ENCODE results near the gene SMYD3.

Gene SMYD3

GRCh38 chr1:245859493-245860114, 647.5 kb downstream of the SMYD3 start:
- peak in 1 of 2 donors; percentile 15 for DNase-seq

GRCh38 chr1:245858722-245859492, 648.2 kb downstream of the SMYD3 start:
- DNase-seq = no peak

DNA sequence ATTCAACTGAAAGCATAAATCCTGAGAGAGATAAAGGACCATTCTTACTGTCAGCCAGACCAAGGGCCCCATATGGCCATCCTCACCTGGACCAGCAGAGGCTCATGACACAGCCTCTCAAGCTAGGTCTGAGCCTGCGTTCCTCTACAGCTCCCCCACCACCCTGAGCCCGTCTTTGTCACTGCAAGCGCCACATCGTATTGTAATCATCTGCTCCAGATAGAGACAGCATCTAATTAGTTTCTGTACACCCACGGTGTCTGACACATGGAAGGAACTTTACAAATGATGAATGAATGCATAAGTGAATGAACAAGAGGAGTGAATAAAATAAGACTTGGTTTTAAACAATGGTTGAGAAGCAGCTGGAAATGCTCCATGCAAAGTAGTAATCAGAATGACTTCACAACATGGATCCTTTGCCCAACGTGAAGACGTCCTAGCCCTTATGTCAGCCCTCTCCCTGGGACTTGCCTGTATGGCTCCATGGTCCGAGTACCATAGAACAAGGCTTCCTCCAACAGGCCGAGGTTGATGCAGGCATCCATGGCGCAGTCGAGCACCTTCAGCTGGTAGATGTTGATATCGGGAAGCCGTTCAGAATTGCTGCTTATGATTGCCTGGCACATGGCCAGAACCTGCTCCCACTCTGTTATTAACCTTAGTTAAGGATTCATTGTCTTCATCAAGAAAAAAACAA, 648.9 kb downstream of the SMYD3 start:
- no peak for DNase-seq

DNA sequence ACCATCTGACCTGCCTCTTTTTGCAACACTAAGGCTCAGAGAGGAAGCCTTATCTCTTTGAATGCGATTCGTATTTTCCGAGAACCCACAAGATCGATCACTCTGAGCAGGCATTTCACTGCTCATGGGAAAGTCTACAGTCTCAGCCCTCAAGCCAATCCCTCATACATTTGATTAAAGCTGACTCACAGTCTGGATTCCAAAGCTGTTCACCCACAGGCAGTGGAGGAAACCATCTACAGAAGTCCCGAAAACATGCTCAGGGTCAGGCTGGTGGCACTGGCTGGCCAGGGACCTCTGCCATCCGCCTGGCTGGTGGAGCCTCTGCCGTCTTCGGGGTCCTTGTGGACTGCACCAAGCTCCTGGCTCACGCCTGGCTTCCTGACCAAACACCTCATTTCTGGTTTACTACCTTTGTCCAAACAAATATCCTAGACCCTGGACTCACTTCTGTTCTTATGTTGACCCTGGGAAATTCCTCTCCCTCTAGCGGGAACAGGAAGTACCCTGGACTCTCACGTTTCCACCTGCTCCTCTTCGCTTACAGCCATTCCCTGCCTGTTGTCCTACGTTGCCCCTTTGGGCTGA, 650.0 kb downstream of the SMYD3 start:
- DNase-seq = no peak

GRCh38 chr1:245855846-245856730, 651.0 kb downstream of the SMYD3 start:
- DNase-seq = no peak

DNA sequence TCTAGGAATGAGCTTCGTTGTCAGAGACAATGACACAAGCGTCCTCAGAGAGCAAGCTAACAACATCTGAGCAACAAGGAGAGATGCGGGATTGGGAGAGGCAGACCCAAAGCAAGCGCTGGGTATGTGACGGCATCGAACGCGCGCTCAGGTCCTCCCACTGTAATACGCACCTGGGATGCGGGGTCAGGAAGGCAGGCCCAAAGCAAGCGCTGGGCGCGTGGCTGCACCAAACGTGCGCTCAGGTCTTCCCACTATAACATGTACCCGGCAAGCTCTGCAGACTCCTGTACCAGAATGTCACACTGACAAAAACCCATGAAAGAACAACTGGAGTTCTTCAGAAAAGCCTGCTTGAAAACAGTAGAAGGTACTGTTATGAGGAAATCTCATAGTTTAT, 653.8 kb downstream of the SMYD3 start:
- DNase-seq = no peak

DNA sequence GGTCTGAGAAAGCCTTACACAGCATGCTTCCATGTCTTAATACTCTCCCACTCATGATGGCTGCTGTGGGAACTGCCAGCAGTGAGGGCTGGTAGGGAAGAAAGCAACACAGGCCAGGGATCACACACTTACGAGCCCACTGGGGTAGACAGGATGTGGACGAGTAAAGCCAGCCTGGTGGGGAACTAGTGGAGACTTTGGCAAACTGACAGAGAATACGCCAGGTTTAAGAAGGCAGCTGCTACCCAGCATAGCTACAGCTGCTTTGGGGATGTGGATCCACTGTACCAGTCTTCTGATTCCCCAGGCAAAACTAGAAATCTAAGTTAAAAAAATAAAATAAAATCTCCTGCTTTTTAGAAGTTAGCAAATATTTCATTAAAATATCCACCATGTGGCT, 664.0 kb downstream of the SMYD3 start:
- DNase-seq = no peak

DNA sequence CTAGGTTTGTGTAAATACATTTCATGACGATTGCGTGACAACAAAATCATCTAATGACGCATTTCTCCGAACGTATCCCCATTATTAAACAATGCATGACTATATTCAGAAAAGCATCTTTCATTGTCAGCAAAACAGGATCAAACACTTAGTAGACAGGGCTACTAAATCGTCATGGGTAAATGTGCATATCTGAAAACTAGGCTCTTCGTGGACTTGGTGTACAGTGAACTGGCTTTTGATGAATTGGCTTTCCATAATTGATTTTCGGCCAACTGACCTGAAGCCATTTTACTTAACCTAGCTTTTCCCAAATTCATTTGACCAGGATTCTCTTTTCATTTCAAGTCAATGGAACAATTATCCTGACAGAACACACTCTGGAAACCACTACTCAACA, 665.0 kb downstream of the SMYD3 start:
- DNase-seq = no peak

- no peak for DNase-seq
Observed at GRCh38 chr1:245840971-245841370, 666.1 kb downstream of the SMYD3 start.

DNA sequence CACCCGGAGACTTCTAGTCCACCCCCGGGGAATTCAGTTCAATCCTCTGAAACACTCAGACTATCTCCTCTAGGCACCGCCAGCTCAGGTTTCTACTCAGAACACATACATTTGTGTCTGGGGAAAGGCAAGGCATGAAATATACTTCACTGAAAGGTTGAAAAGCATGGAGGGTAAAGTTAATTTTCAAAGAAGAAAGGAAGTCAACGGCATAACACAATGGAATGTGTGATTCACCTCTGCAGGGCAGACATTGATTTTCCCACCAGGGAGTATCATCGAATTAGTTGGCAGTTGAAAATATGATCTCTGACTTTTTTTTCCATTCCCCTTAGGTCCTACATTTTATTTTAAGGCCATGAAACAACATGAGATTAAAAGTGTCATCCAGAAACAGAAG, 669.4 kb downstream of the SMYD3 start:
- DNase-seq = no peak

GRCh38 chr1:245835386-245835785, 671.7 kb downstream of the SMYD3 start:
- no peak for DNase-seq

- DNase-seq = no peak
Observed at GRCh38 chr1:245834002-245834401, 673.1 kb downstream of the SMYD3 start.

GRCh38 chr1:245832771-245833527, 674.1 kb downstream of the SMYD3 start:
- no peak for DNase-seq

DNA sequence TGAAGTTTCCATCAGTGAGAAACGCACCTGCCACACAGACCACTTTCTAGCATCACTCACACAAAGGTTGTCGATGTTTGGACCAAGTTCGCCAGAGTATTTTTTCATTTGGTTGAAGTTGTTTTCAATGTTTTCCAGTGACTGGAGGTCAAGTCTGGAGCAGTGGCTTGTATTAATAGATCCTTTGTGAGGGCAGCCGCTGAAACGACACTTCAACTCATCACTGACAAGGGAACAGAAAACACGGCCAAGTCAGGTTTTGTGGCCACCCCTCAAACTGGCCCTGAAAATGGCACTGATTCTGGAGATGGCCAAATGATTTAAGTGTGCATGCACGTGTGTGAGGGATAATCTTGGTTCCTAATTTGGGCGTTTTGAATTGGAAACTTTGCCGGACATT, 675.6 kb downstream of the SMYD3 start:
- no peak for DNase-seq

DNA sequence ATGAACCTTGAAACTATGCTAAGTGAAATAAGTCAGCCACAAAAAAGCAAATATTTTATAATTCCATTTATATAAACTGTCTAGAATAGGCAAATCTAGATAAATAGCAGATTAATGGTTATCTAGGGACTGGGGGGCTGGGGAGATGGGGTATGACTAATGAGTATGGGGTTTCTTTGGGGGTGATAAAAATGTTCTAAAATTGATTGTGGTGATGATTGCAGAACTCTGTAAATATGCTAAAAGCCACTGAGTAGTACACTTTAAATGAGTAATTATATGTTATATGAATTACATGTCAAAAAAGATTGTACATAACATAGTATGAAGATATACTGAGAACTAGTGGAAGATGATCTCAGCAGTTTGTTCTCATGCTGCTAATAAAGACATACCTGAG, 677.3 kb downstream of the SMYD3 start:
- DNase-seq = no peak

GRCh38 chr1:245829194-245829593, 677.9 kb downstream of the SMYD3 start:
- DNase-seq = no peak

GRCh38 chr1:245827301-245827700, 679.8 kb downstream of the SMYD3 start:
- no peak for DNase-seq

DNA sequence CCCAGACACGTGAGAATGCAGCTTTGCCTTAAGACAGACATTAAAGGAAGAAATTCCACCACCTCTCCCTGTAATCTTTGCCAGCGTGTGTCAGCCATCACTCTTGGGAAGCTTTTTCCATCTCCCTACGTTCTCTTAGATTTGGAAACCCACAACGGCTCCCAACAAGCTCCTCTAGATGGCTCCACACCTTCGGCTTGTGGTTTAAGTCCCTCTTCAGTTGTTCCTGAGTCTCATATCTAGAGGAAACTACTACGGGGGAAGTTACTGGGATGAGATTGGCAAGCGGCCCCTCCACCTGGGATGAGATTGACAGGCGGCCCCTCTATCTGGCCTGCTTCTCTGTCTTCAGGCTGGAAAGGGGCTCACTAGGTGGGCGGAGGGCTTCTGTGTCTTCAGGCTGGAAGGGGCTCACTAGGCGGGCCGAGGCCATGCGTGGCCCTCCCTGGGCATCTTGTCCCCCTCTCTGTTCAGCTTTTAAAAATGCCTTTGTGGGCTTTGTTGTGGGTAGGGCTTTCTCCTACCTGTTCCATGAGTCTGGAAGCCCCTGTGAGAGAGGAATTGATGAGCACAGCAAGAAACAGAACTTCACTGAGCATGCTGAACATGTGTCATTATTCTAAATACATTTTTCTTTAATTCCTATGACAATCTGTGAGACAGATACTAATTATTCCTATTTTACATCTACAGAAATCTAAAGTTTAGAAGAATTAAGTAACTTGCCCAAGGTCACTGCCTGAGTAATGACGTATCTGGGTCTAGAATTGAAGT, 681.8 kb downstream of the SMYD3 start:
- no peak for DNase-seq

DNA sequence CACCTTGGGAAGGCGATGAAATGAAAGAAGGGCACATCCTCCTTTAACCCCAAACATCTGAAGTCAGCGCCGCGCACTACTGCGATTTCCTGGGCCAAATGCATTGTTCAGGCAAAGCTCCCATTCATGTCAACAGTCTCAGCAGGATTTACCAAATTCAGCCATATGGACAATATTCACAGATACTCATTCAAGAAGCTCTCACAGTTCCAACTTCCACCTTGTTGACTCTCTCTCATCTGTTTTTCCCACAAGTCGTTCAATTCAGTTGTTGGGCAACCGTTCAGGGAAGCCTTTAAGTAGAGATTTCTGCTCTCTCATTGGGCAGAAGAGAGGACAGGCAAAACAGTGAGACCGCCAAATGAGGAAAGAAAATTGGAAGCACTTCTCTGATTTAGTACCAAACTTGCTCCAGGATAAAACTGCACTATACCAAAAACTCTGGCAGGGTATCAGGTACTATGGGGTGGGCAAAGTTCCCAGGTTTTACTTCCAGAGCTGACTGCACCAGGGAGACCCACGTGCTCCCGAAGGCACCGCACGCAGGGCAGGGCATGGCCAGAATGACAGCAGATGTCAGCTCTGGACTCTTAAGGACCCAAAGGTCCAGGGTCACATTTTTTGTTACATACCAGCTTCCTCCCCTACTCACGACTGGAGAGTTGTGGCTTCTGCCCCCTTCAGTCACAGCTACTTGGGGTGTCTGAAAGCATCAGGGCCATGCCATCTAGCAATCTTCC, 683.5 kb downstream of the SMYD3 start:
- DNase-seq = no peak

GRCh38 chr1:245822996-245823395, 684.1 kb downstream of the SMYD3 start:
- DNase-seq = no peak
